NCI-H2081 (cell line): ENCODE results near the gene MAN1C1.

ENCODE experiments used
- DNase-seq, 2 experiments: peaks; one replicate each; lab custom pipeline; 2025; lab: John Stamatoyannopoulos, UW

The MAN1C1 gene

DNA sequence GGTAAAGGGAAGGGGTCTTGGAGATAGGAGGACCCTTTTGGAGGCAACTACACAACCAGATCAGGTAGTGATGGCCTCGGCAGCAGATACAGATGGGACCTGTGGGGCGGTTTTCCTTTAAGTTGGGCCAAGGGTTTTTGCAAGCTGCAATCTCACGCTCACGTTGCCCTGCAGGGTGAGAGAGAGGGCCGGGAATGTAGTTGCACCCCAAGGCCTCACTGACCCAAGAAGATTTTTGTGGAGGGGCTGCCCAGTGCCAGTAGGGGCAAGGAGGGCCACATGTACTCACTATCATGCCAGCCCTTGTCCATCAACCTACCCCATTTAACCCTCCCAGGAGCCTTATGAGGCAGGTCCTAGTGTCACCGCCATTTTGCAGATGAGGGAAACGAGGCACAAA is 125.7 kb downstream of the MAN1C1 start:
- no peak for DNase-seq

DNA sequence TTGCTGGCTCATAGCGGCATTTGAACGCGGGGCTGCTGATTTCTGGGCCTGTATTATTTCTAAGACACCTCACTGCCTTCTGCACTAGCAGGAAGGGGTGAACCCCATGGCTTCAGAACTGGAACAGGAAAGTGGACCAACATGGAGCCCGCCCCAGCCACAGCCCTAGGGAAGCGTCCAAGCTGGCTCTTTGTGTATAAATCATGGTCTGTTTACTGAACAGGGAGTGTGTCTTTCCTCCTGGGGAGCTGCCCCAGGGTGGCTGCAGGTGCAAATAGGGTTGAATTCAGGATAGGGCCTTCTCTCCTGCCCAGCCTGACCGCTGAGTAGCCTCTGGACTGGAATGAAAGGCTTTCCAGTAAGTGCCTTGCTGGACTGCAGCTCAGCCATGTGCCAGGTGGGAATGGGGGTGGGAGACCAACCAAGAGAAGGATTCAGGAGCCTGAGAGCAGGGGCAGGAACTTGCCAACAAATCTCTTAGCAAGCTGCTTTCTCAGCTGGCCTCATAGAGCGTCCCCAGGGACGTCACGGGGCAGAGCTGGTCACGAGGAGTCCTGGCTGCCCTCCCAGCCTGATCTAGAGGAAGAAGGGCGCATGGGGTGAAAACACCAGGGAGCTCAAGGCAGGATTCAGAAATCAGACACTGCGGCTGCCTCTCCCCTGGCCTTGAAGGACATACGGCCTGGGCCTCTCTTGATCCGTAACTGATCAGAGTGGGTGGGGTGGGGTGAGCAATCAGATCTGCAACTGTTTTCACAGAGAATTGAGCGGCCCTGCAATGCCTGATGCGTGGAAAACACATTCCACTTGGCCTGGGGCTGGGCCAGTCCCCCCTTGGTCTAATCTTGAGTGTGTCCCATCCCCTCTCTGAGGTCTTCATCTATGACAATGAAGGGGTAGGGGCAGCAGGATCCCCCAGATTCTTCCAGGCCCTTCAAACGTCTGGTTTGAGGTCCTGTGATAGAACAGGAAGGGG is 126.9 kb downstream of the MAN1C1 start:
- DNase-seq, result peak; percentile 88 to 93

DNA sequence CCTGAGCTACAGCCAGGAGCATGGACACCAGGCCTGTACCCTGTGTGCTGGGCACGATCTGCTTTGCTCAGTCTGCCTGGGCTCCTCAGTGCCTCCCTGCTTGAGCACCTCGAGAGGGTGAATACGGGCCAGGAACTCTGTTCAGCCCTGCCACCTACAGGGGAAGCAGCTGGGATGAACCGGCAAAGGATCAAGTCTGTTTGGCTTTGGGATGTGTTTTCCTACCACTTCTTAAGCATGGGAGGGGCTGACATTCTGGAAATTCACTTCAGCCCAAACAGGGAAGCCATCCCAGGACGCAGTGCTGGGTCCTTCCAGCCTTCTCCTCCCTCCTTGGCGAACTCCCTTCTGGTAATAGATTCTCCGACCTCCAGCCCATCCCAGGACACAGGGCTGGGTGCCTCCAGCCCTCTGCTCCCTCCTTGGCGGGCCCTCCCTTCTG is 127.6 kb downstream of the MAN1C1 start:
- peak; percentile 47 to 63 for DNase-seq

DNA sequence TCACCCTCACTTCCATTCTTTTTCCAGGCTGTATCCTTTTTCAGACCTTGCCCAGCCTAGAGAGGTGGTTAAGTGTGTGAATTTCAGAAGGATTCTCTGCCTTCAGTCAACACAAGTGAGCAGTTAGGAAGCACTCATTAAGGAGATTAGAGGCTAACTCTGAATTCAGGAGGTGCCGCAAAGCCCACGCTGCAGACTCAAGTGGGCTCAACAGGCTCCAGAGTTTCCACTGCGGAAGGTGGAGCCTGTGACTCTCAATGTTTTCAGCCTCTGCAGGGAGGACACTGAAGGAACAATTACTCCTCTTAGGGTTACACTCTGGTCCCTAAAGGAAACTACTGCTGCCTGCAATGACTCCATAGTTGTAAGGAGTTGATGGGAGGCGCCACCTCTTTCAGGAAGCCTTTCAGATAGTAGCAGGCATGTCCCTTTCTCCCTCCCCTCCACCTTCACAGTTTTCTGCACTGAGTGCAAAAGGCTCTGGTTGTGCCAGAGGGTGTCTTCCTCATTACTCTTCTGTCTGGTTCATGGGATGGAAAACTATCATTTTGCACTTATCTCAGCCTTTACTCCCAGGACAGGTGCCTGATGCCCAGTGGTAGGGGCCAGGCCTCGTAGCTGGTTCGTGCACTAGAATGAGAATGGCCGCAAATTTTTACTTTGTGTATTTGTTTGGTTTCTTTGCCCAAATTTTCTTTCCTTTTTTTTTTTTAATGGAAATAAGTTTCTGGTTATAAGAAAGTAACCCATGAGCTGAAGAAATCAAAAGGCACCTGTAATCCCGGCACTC is 128.2 kb downstream of the MAN1C1 start:
- no peak for DNase-seq

DNA sequence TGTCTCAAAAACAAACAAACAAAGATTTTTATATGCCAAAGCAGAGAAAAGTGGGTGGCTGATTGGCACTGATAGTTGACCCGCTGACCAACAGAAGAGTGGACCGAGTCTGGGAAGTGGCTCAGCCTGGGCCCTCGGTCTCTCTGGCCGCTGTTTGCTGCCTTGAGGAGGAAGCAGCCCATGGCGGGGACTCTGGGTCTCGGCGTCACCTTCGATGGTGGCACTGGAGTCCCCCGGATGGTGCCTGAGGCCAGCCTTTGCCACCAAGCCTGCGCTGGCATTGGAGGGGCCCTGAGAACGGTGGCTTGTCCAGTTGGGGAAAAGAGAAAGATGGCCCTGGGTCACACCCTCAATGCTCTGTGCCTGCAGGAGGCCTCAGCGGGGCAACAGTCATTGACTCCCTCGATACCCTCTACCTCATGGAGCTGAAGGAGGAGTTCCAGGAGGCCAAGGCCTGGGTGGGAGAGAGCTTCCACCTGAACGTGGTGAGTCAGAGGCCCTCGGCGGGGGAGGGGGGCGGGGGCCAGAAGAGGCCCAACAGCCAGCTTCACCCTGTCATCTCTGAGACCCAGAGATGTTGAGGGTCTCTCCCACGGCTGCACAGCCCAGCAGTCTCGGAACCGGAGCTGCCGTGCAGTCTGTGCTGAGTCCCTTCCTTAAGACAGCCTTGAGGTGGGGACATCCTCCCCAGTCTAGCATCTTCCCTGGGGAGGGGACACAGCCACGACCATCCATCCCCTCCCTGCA is 129.9 kb downstream of the MAN1C1 start:
- no peak for DNase-seq

DNA sequence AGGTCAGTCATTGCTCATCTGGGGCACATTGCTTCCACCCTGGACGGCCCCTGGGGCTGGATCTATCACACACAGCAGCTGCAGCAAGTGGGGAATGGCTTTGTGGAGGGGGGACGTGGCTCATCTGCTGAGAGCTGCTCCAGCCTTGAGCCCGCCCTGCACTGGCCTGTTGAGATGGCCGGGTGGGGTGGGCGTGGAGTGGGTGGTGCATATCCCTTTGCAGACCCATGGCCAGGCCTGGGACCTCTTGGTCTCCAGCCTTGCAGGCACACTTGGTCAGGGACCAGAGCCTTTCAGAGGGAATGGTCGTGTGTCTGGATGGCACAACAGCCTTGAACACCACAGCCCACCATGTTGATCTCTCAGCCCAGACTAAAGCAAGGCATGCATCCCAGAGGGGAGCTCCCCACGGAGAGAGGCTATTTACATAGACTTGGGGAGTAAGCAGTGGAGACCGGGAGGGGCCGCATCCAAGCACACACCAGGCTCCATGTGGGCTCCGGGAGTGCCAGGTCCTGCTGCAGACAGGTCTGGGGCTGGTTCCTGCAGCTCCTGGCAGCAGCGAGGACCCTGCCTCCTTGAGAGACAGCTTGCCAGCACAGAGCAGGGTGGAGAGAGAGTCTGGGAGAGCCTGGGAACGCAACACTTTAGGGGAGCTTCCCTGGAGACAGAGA is 130.6 kb downstream of the MAN1C1 start:
- DNase-seq, result no peak

DNA sequence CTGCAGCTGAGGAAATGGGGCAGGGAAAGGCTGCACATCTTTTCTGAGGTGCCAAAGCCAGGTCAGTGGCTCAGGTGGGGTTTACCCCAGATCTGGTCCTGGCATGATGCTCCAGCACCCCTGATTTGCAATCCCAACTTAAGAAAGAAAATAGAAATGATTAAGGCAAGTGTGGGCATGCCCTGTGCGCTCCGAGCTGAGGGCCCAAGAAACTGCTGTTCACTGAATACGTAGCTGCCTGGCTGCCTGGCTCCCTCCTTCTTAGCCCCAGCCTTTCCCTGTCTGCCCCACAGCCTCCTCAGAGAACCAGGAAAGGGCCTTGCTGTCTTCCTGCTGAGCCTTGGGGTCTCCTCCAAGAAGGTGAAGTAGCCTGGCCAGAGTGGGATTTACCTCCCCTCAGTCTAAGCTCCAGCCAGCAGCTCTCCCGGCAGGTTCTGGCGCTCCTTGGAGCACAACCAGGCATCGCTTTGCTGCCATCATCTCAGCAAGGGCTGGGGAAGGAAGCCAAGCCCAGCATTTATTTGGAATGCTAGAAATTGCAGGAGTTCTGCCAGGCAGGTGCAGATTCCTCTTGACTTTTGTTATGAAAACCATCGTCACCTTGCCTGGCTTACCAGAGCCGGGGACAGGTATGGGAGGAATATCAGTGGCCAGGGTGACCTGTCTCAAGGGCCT is 132.1 kb downstream of the MAN1C1 start:
- DNase-seq, result peak; percentile 13 to 72

DNA sequence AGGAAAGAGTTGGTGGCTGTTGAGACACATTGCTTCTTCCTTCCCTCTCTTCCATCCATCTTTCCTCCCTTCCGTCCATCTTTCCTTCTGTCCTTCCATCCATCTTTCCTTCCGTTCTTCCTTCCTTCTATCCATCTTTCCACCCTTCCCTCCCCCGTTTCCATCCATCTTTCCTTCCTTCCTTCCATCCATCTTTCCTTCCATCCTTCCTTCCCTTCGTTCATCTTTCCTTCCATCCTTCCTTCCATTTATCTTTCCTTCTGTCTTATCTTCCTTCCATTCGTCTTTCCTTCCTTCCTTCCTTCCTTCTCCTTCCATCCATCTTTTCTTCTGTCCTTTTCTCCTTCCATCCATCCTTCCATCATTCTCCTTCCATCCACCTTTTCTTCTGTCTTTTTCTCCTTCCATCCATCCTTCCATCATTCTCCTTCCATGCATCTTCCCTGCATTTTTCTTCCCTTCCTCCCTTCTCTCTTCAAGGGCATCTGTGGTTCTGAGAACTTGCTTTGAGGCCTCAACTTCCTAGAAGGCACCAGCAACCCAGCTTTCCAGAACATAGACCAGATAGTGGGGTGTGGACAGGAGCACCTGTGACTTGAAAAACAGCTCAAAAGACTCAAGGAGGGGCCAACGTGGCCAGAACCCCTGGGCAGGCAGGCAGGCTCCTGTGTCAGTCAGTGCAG is 134.5 kb downstream of the MAN1C1 start:
- DNase-seq, result no peak

DNA sequence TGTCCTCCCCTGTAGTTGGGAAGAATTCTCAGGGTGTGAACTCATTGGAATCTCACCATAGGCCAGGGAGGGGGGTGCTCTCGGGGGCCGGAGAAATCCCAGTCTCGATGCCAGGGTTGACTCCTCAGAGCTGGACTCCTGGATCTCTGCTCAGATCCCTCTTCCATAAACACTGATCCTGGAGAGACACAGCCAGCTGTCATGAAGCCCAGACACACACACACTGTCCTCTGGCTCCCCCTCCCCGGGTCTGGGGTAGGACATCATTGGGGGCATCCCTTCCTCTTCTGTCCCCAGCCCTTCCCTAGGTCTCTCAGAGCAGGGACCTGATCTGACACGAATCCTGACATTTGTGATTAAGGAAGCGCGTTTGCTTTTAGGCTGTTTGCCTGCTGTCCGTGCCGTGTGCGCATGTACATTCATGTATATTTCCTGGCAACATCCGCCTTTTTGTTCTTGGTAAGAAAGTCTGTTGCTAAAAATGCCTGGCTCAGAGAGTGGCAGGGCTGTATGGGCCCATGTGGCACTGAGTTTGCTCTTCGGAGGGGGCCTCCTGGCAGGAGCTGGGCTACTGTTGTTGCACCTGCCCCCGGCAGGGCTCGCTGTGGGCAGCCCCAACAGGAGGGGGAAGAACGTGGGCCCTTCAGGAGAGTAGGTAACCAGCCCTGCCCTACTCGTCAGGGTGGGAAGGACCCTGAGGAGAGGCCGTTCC is 138.0 kb downstream of the MAN1C1 start:
- DNase-seq, result peak; percentile 75 to 93

DNA sequence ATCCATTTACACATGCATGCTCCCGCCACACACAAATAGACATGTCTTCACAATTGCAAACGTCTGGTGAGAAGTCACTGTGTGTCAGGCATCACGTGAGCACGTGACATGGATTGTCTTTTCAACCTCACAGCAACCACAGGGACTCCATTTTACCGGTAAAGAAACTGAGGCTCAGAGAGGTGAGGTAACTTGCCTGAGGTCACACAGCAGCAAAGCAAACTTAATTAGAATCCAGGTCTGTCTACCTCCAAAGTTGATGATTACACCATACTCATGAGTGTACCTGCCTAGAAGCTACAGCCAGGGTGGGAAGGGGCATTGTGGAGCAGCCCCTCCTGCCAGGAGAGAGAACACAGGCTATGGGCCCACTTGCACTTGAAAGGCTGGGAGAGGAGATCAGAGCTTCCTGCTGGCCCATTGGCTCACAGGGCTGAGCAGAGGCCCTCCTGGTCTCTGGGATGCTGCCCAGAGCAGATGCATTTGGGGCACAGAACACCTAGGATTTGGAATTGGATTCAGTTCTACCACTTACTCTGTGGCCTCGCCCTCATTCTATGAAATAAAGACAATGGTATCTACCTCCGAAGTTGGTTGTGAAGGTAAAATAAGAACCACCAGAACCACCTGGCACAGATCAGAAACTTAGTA is 139.0 kb downstream of the MAN1C1 start:
- DNase-seq, result no peak

DNA sequence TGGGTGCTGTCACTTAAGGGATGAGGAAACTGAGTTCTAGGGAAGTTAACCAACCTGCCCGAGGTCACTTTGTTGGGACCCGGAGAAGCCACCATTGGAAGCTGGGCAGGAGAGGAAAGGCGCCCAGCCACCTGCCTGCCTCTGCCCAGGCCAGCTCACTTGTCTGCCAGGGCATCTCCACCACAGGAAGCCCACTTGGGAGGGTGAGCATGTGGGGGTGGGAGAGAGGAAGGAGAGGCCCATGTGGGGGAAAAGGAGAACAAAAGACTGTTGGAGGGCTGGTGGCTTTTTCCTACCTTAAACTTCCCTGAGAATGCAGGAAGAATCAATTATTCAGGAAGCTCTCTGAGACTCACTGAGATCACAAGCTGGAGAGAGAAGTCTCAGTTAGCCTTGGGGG is 139.6 kb downstream of the MAN1C1 start:
- no peak for DNase-seq

DNA sequence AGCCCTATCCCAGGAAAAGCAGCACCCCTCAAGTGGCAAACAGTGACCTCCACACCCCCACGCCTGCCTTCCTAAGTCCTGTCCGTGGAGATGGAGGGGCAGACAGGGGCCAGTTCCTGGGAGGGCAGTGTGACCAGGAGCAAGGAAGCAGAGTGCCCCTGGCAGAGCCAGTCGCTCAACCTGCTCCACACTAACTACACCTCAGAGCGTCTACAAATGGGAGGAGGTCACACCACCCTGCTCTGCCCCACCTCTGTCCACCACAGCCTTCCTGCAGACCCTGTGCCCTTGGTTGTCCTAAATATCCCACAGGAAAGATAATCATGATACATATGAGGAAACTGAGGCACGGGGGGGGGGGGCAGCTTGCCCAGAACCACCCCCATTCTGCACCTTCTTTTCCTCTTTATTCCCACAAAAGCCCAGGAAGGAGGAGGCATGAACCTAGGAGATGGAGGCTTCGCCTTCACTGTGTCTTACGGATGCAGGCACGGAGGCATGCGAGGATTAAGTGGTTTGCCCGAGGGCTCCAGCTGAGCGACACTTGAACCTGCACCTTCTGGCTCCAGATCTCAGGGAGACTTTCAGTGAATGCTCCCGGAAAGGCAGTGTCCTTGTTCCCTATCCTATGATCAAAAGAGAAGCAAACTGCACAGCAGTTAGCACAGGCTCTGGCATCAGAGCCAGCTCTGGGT is 140.7 kb downstream of the MAN1C1 start:
- DNase-seq, result no peak

DNA sequence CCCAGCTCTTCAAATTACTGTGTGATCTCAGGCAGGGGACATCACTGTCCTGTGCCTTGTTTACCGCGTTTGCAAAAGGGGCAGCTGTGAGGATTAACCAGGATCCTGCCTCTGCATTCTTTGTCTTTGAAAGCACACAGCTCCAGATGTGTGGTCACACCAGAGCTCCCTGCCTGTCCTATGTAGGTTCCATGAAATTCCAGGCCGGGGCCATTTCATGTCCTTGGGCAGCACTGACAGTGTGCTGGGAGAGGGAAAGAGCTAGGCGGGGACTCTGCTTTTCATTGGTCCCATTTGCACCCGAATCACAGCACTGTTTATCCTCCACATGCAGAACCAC is 141.2 kb downstream of the MAN1C1 start:
- DNase-seq, result no peak

DNA sequence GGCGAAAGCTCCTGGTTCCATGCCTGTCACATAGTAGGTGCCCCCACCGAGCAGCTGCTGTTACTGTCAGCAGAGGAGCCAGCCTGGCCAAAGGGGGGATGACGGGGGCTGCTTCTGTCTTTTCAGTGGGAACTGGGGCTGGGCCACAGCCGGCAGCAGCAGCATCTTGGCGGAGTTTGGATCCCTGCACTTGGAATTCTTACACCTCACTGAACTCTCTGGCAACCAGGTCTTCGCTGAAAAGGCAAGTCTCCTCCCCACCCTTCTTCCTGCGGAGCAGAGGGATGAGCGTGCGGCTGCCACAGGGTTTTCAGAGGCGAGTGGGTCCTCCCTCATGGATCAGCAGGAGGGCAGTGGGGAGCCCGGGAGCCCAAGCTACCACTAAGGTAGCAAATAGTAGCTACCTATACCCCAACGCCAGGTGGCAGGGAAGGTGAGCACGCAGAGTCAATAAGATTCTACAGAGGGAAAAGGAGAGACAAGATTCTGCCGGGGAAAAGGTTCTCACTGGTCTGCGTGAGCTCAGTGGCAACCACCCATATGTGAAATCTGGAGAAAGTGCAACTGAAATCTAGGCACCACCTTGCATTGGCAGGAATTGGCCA is 142.0 kb downstream of the MAN1C1 start:
- no peak for DNase-seq

DNA sequence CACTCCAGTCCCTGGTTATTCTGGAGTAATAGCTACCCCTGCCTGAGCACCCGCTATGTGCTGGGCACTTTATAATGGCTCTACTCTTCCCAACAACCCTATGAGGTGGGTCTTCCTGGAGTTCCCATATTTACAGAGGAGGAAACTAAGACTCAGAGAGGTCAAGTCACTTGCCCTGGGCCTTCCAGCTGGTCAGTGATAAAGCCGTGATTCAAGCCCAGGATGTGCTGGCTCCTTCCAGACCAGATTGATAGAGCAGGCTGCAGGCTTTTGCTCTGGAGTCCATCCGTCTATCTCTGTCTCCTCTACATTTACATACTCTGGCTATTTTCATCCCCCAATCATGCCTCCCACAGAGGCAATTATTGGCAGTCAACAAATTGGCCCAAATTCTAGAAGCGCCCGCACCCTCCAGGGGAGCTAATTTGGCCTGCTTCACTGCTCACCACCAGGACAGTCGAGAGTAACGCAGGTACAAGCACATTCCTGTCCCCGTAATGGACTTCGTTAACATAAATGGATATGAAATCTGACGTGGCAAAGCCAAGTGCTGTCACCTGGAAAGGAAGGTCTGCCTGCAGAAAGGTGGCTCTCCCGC is 143.6 kb downstream of the MAN1C1 start:
- peak; percentile 12 to 71 for DNase-seq

DNA sequence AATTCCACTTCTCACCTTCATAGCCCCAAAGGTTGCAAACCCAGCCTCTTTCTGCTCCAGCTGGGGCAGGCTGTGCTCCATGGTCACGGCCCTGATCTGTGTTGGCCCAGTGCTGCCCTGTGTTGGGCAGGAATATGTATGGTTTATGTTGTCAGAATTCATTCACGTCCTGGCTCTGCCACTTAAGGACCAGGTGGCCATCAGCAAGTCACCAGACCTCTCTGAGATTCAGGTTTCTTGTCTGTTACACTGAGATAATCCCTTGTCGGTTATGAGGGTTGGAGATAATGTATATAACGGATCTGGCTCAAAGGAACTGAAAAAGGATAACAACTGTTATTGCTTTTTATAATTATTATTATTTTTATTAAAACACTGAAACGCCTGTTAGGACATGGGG is 144.3 kb downstream of the MAN1C1 start:
- DNase-seq, result no peak

DNA sequence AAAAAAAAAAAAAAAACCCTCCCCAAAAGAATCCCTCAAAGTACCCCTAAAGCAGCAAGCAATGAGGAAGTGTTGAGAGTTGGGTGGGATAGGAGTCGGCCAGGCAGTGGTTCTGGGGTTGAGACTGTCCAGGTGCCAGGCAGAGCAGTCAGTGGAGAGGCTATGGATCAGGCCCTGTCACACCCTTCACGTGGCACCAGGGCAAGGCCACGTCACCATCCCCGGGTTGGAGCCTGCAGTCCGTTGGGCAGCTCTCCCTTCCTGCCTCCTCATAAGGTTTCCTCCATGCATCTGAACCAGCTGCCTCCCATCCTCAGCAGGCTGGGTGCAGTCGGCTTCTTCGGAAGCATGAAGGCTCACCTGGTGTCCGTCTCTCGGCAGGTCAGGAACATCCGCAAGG is 146.9 kb downstream of the MAN1C1 start:
- DNase-seq, result no peak
